Limb (tissue), 2 donors: Measurements from ENCODE around the gene PKM.

ENCODE experiments used
- DNase-seq, 2 donors: peaks; one replicate each; pipeline ENCODE4 v3.0.0-alpha.2; 2016; ENCODE audit errors: extremely low spot score in 2 of 2

Gene PKM

DNA sequence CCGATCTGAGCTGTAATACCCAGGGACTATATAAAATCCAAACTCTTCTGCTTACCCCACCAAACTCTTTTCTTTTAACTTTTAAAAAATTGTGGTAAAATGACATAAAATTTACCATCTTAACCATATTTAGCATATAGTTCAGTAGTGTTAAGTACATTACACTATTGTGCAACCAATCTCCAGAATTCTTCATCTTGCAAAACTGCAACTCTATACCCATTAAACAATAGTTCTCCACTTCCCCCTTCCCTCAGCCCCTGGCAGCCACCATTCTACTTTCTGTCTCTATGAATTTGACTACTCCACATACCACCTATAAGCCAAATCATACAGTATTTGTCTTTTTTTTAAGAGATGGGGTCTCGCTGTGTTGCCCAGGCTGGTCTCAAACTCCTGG lies 74.1 kb downstream of the PKM start:
- DNase-seq = no peak

- DNase-seq = peak; percentile 92 to 93
Observed at GRCh38 chr15:72155635-72156616, 75.1 kb downstream of the PKM start.

DNA sequence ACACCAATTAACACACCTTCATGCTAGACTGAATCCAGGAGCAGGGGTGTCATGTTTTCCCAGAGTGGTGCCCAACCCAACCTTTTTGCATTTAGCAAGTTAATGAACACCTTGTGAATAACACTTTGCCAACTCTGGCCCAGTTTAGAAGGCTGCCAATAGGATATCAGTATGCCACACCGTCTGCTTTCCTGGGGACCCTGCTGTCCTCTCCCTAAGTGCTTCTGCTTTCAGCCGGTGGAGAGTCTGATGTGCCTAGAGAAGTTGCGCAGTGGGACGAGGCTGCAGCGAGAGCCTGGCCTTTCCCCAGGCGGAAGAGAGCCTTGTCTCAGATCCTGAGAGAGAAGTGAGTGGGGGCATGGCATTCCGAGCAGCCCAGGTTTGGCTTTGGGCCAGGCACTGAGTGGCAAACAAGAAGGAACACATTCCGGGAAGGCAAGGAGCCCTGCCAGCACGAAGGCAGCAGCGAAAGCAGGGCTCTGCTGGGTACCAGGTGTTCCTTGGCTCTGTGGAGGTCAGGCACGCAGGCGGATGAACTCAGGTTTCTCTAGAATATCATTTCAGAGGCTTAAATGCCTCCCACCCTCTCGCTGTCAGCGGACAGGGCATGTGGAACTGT lies 75.9 kb downstream of the PKM start:
- DNase-seq = peak; percentile 32 to 83

GRCh38 chr15:72154316-72154715 lies 76.7 kb downstream of the PKM start:
- no peak for DNase-seq

- DNase-seq = no peak
Observed at GRCh38 chr15:72153269-72154000, 77.6 kb downstream of the PKM start.
